ENCODE data around the gene PARL. TPM values are rescaled to one million over a fixed set of nuclear protein-coding genes. Genes with fewer than 3 reads are reported as not detected.

Gene PARL
- total RNA-seq, 1 experiment from 2014 or later, result 69.7 TPM

- Histone ChIP-seq H2AFZ (ENCODE audit: low read depth, low read length, poor library complexity, severe bottlenecking) (no peak overlapping the region), H3K36me3 (ENCODE audit: control insufficient read depth in 1 of 2, insufficient read depth in 2 of 2, low read length in 2 of 2) (no peaks in the 10 kb centered on the region), H3K79me2 (ENCODE audit: insufficient read depth, low read length) (no peaks in the 10 kb centered on the region), H3K4me3 (replicated peaks in 1 of 2; ENCODE audit: low read depth in 1 of 2, low read length in 2 of 2) (no peak overlapping the region), H4K20me1 (ENCODE audit: insufficient read depth) (no peaks in the 10 kb centered on the region), H3K4me1 (ENCODE audit: control insufficient read depth in 1 of 2, insufficient read depth in 2 of 2, low read length in 2 of 2) (no peaks in the 10 kb centered on the region), H3K9ac (ENCODE audit: low read length) (no peak overlapping the region), H3K4me2 (ENCODE audit: low read length) (no peak overlapping the region), H3K27ac (ENCODE audit: low read depth, low read length) (no peak overlapping the region), H3K9me2 (ENCODE audit: insufficient read depth) (no peaks in the 10 kb centered on the region), H3K9me3 (ENCODE audit: control insufficient read depth in 1 of 2, insufficient read depth in 1 of 2, low read depth in 1 of 2, low read length in 2 of 2) (no peaks in the 10 kb centered on the region), H3K27me3 (ENCODE audit: insufficient read depth, low read length) (no peaks in the 10 kb centered on the region)
- no TSS peak for BruUV-seq (replicated peaks)
- ChIA-PET CTCF (no interaction called here), RAD21 (ENCODE audit: low non-redundant PET in 1 of 2, low total read pairs in 2 of 2, uncharacterized antibody in 2 of 2, unreplicated experiment in 2 of 2) (no interaction called here), POLR2A (no interaction called here)
- ATAC-seq (no peak), DNase-seq (ENCODE audit: low read depth, low spot score) (no peak)
- no peak for TF ChIP-seq JUND (IDR thresholded peaks at IDR 0.05)
- TF ChIP-seq CEBPB (IDR thresholded peaks at IDR 0.05; ENCODE audit: low read depth), result no peak
- no peak for TF ChIP-seq POLR2A (IDR thresholded peaks at IDR 0.05; ENCODE audit: borderline replicate concordance, extremely low read depth, insufficient read depth, insufficient read length)
- TF ChIP-seq SIN3A (IDR thresholded peaks at IDR 0.05; ENCODE audit: low read depth), result no peak
- no peak for TF ChIP-seq EGR1 (IDR thresholded peaks at IDR 0.05; ENCODE audit: low read depth)
- no peak for TF ChIP-seq ELF1 (IDR thresholded peaks at IDR 0.05; ENCODE audit: borderline replicate concordance, low read depth)
- TF ChIP-seq YY1 (IDR thresholded peaks at IDR 0.05; ENCODE audit: extremely low read depth, insufficient replicate concordance, low read depth, low read length), result no peak
- no peak for TF ChIP-seq TCF7L2 (IDR thresholded peaks at IDR 0.05; ENCODE audit: borderline replicate concordance, extremely low read depth, insufficient read depth, insufficient read length)
- no peak for TF ChIP-seq ZBTB33 (IDR thresholded peaks at IDR 0.05; ENCODE audit: extremely low read depth, insufficient replicate concordance, low read length)
- TF ChIP-seq RAD21 (IDR thresholded peaks at IDR 0.05; ENCODE audit: low read depth), result no peak
- no peak for TF ChIP-seq ATF3 (IDR thresholded peaks at IDR 0.05)
- no peak for TF ChIP-seq REST (IDR thresholded peaks at IDR 0.05; ENCODE audit: low read depth)
- TF ChIP-seq SRF (IDR thresholded peaks at IDR 0.05; ENCODE audit: low read depth), result no peak
- intact Hi-C loops (cut with micrococcal nuclease), result no loop called here
Measured at GRCh38 chr3:183817639-183818038, 67.0 kb downstream of the PARL start.

Measured in HCT116 (cell line).